NCI-H226 (cell line): ENCODE measurements around the gene LRRK1.

ENCODE experiments used
- DNase-seq: peaks from one replicate; pipeline ENCODE4 v3.0.0-alpha.2; 2015

LRRK1 gene

GRCh38 chr15:101045835-101046691 lies 126.9 kb downstream of the LRRK1 start:
- DNase-seq = no peak

GRCh38 chr15:101046826-101047225 lies 127.7 kb downstream of the LRRK1 start:
- no peak for DNase-seq

- DNase-seq = no peak
These were observed 128.2 kb downstream of the LRRK1 start for GRCh38 chr15:101047301-101047781.

GRCh38 chr15:101048176-101048575 lies 129.0 kb downstream of the LRRK1 start:
- DNase-seq = no peak

- no peak for DNase-seq
These were observed 129.4 kb downstream of the LRRK1 start for GRCh38 chr15:101048581-101049030.

- no peak for DNase-seq
These were observed 130.1 kb downstream of the LRRK1 start for GRCh38 chr15:101049282-101049681.

- DNase-seq = no peak
These were observed 130.9 kb downstream of the LRRK1 start for GRCh38 chr15:101049856-101050622.

- no peak for DNase-seq
These were observed 131.6 kb downstream of the LRRK1 start for GRCh38 chr15:101050623-101051290.

- no peak for DNase-seq
These were observed 132.3 kb downstream of the LRRK1 start for GRCh38 chr15:101051291-101052030.

GRCh38 chr15:101052031-101052620 lies 133.0 kb downstream of the LRRK1 start:
- DNase-seq = no peak

GRCh38 chr15:101052681-101053121 lies 133.5 kb downstream of the LRRK1 start:
- no peak for DNase-seq

- DNase-seq = no peak
These were observed 134.1 kb downstream of the LRRK1 start for GRCh38 chr15:101053261-101053660.

- DNase-seq = no peak
These were observed 135.0 kb downstream of the LRRK1 start for GRCh38 chr15:101054116-101054515.

- DNase-seq = no peak
These were observed 135.8 kb downstream of the LRRK1 start for GRCh38 chr15:101054991-101055390.

GRCh38 chr15:101055411-101055810 lies 136.3 kb downstream of the LRRK1 start:
- DNase-seq = no peak

GRCh38 chr15:101056366-101057334 lies 137.5 kb downstream of the LRRK1 start:
- DNase-seq = no peak

- no peak for DNase-seq
These were observed 138.8 kb downstream of the LRRK1 start for GRCh38 chr15:101057841-101058407.

GRCh38 chr15:101058735-101059134 lies 139.6 kb downstream of the LRRK1 start:
- no peak for DNase-seq

GRCh38 chr15:101059381-101060341 lies 140.5 kb downstream of the LRRK1 start:
- DNase-seq = no peak
